ENCODE measurements around the gene EVA1B. TPM values are rescaled to one million over a fixed set of nuclear protein-coding genes. Genes with fewer than 3 reads are reported as not detected.

EVA1B gene, protein sequence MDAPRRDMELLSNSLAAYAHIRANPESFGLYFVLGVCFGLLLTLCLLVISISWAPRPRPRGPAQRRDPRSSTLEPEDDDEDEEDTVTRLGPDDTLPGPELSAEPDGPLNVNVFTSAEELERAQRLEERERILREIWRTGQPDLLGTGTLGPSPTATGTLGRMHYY
- 10.5 to 24.4 TPM (median 21.8 TPM) in 5 replicates for total RNA-seq (2022; extraction: Qiagen RNA extraction)

GRCh38 chr1:36323636-36324352, at the start of gene EVA1B:
Gene EVA1B (minus strand): TSS chr1:36323645. CDS start chr1:36323037, 608 bp downstream.

DNA sequence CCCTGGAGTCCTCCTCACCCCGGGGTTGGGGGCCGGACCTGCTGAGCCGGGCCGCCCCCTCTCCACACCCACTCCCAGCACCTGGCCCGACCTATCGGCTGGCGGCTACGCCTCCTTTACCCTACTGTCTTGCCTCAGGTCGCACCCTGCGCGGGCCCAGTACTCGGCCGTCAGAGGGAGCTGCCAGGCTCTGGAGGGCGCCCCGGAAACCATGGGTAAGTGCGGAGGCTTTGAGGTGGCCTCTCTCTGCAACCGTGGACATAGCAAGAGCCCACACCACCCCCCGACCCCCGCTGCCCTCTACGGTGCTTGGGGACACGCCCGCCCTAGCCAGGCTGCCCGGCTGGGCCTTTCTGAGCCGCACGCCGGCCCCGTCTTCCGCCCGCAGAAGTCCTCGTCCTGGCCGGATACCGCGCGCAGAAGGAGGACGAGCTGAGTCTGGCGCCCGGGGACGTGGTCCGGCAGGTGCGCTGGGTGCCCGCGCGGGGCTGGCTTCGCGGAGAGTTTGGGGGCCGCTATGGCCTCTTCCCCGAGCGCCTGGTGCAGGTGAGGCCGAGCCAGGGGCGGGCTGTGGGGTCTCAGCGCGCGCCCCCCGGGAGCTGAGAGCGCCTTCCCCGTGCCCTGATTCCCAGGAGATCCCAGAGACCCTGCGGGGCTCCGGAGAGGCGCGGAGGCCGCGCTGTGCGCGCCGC, 17.1 kb downstream of the EVA1B start, which contains the start of gene SH3D21:
Gene SH3D21 (plus strand): TSS at position 159 of the 692 bp plus-strand sequence. CDS start 53 bp downstream, at position 212.

Other genes starting within 250 kb of the EVA1B start
- gene TEKT2, start 239.6 kb downstream of the EVA1B start, total RNA-seq (2022; extraction: Qiagen RNA extraction), result not detected in 5 replicates
- 21.4 to 29.6 TPM (median 27.5 TPM) in 5 replicates for gene ADPRS, start 234.8 kb downstream of the EVA1B start, total RNA-seq (2022; extraction: Qiagen RNA extraction)
- gene COL8A2, start 198.4 kb downstream of the EVA1B start, total RNA-seq (2022; extraction: Qiagen RNA extraction), result 0.08 to 0.16 TPM (median 0.09 TPM) in 5 replicates
- gene TRAPPC3, start 174.2 kb downstream of the EVA1B start, total RNA-seq (2022; extraction: Qiagen RNA extraction), result 71.5 to 77.6 TPM (median 75.8 TPM) in 5 replicates
- gene MAP7D1, start 167.5 kb downstream of the EVA1B start, total RNA-seq (2022; extraction: Qiagen RNA extraction), result 120 to 127 TPM (median 124 TPM) in 5 replicates
- gene THRAP3, start 99.2 kb downstream of the EVA1B start, total RNA-seq (2022; extraction: Qiagen RNA extraction), result 52.4 to 66.8 TPM (median 56.7 TPM) in 5 replicates
- 1.6 to 2.5 TPM (median 1.9 TPM) in 5 replicates for gene SH3D21, start 17.3 kb downstream of the EVA1B start, total RNA-seq (2022; extraction: Qiagen RNA extraction)
- 9.4 to 11.8 TPM (median 11.3 TPM) in 5 replicates for gene STK40, start 62.3 kb upstream of the EVA1B start, total RNA-seq (2022; extraction: Qiagen RNA extraction)
- 38.7 to 50.3 TPM (median 46.8 TPM) in 5 replicates for gene LSM10, start 74.3 kb upstream of the EVA1B start, total RNA-seq (2022; extraction: Qiagen RNA extraction)
- 4.9 to 7.0 TPM (median 5.9 TPM) in 5 replicates for gene OSCP1, start 126.8 kb upstream of the EVA1B start, total RNA-seq (2022; extraction: Qiagen RNA extraction)
- 72.0 to 87.4 TPM (median 81.7 TPM) in 5 replicates for gene MRPS15, start 140.7 kb upstream of the EVA1B start, total RNA-seq (2022; extraction: Qiagen RNA extraction)
- gene CSF3R, start 159.3 kb upstream of the EVA1B start, total RNA-seq (2022; extraction: Qiagen RNA extraction), result not detected in 5 replicates

Measured in A549 treated with CORT108297 at 1 μM for 4 hours (cell line).